Neural cell (in vitro differentiated cells): Measurements from ENCODE around the gene FOXN1. TPM values are rescaled to one million over a fixed set of nuclear protein-coding genes. Genes with fewer than 3 reads are reported as not detected.

Source experiments
- H2AFZ ChIP-seq: fragments of 200-600, 300-800 bp; sonication (generic), shearing (Covaris generic); 2 replicates; pipeline ENCODE4 v1.6.0; 2014; ENCODE audit warnings: low read depth, mild to moderate bottlenecking, antibody characterized with exemption, low read length, moderate library complexity
- H3F3A ChIP-seq: fragments of 200-600 bp; shearing (Covaris generic); 2 replicates; pipeline ENCODE4 v1.6.1; 2016; ENCODE audit warnings: mild to moderate bottlenecking, moderate library complexity, mixed read lengths, antibody characterized with exemption, low read length; ENCODE audit not compliant: insufficient read depth, poor library complexity, severe bottlenecking
- H3K27ac ChIP-seq: fragments of 200-600, 300-800 bp; sonication (generic), shearing (Covaris generic); 2 replicates; pipeline ENCODE4 v1.5.1; 2014; ENCODE audit warnings: mild to moderate bottlenecking, low read length, moderate library complexity
- H3K27me3 ChIP-seq: fragments of 300-800, 200-600 bp; sonication (generic), shearing (Covaris generic); 2 replicates; pipeline ENCODE4 v1.6.0; 2014; ENCODE audit warnings: mild to moderate bottlenecking, low read depth, low read length, moderate library complexity; ENCODE audit not compliant: insufficient read depth
- H3K36me3 ChIP-seq: fragments of 300-800, 200-600 bp; sonication (generic), shearing (Covaris generic); 2 replicates; pipeline ENCODE4 v1.5.1; 2014; ENCODE audit warnings: mild to moderate bottlenecking, antibody characterized with exemption, low read length, moderate library complexity; ENCODE audit not compliant: insufficient read depth
- H3K4me2 ChIP-seq: fragments of 300-800, 200-600 bp; sonication (generic), shearing (Covaris generic); 2 replicates; pipeline ENCODE4 v1.6.0; 2014; ENCODE audit warnings: mild to moderate bottlenecking, low read length
- H3K4me3 ChIP-seq: fragments of 300-800, 200-600 bp; sonication (generic), shearing (Covaris generic); 2 replicates; pipeline ENCODE4 v1.5.1; 2014; ENCODE audit warnings: mild to moderate bottlenecking, low read length, moderate library complexity
- H3K79me2 ChIP-seq: fragments of 200-600 bp; shearing (Covaris generic); replicated peaks from 2 replicates; pipeline ENCODE4 v1.6.0; 2014; ENCODE audit warnings: mild to moderate bottlenecking, low read length, moderate library complexity; ENCODE audit not compliant: insufficient read depth
- H3K9ac ChIP-seq: fragments of 300-800, 200-600 bp; sonication (generic), shearing (Covaris generic); 2 replicates; pipeline ENCODE4 v1.6.1; 2016; ENCODE audit warnings: mild to moderate bottlenecking, low read length, mixed read lengths
- H3K9me2 ChIP-seq: fragments of 200-600 bp; shearing (Covaris generic); 2 replicates; pipeline ENCODE4 v1.6.1; 2016; ENCODE audit warnings: mild to moderate bottlenecking, low read length, mixed read lengths; ENCODE audit not compliant: insufficient read depth
- H3K9me3 ChIP-seq: fragments of 200-600, 300-800 bp; sonication (generic), shearing (Covaris generic); 2 replicates; pipeline ENCODE4 v1.6.1; 2016; ENCODE audit warnings: mild to moderate bottlenecking, mixed run types, low read length, moderate library complexity, mixed read lengths
- H4K20me1 ChIP-seq: fragments of 200-600 bp; shearing (Covaris generic); 2 replicates; pipeline ENCODE4 v1.6.1; 2016; ENCODE audit warnings: mild to moderate bottlenecking, mixed run types; ENCODE audit not compliant: insufficient read depth
- EP300 ChIP-seq: fragments of 450-650 bp; conservative IDR thresholded peaks from 2 replicates; pipeline ENCODE4 v1.6.1; 2014; ENCODE audit warnings: antibody characterized with exemption, mild to moderate bottlenecking, moderate library complexity; ENCODE audit not compliant: poor library complexity, severe bottlenecking
- EZH2 ChIP-seq: fragments of 200-600, 300-800 bp; shearing (Covaris generic), sonication (generic); IDR thresholded peaks from 2 replicates; pipeline ENCODE4 v1.6.1; 2014; ENCODE audit warnings: antibody characterized with exemption, low read length, borderline replicate concordance, mild to moderate bottlenecking; ENCODE audit not compliant: insufficient read depth, poor library complexity, severe bottlenecking
- MXI1 ChIP-seq: fragments of 450-650 bp; conservative IDR thresholded peaks from 2 replicates; pipeline ENCODE4 v1.6.1; 2014; ENCODE audit warnings: antibody characterized with exemption, mild to moderate bottlenecking; ENCODE audit not compliant: poor library complexity, severe bottlenecking
- POLR2AphosphoS5 ChIP-seq: IDR thresholded peaks from 2 replicates; pipeline ENCODE4 v1.6.1; 2012
- RAD21 ChIP-seq: fragments of 450-650 bp; conservative IDR thresholded peaks from 2 replicates; pipeline ENCODE4 v1.6.1; 2014; ENCODE audit warnings: antibody characterized with exemption, mild to moderate bottlenecking, moderate library complexity
- SMC3 ChIP-seq: fragments of 450-650 bp; conservative IDR thresholded peaks from 2 replicates; pipeline ENCODE4 v1.6.1; 2014; ENCODE audit warnings: antibody characterized with exemption, mild to moderate bottlenecking, moderate library complexity; ENCODE audit not compliant: poor library complexity
- TAF1 ChIP-seq: IDR thresholded peaks from 2 replicates; pipeline ENCODE4 v1.6.1; 2012; ENCODE audit warnings: low read depth
- polyA plus RNA-seq: library from polyadenylated mRNA; depleted of rRNA; stranded (reverse); fragments of >200 nt; gene quantifications from 2 replicates; pipeline ENCODE4 v1.2.3, GENCODE V29; 2014
- TF ChIP-seq, protein P1 (sequence below): fragments of 450-650 bp; IDR thresholded peaks from 2 replicates; pipeline ENCODE4 v1.5.1; 2014; ENCODE audit warnings: antibody characterized with exemption, mild to moderate bottlenecking, moderate library complexity; ENCODE audit not compliant: poor library complexity, severe bottlenecking
- TF ChIP-seq, protein P2 (sequence below): IDR thresholded peaks from 2 replicates; pipeline ENCODE4 v1.6.1; 2012; ENCODE audit warnings: borderline replicate concordance

The FOXN1 gene
- polyA plus RNA-seq, 1 donor from 2014 or later = not detected

DNA sequence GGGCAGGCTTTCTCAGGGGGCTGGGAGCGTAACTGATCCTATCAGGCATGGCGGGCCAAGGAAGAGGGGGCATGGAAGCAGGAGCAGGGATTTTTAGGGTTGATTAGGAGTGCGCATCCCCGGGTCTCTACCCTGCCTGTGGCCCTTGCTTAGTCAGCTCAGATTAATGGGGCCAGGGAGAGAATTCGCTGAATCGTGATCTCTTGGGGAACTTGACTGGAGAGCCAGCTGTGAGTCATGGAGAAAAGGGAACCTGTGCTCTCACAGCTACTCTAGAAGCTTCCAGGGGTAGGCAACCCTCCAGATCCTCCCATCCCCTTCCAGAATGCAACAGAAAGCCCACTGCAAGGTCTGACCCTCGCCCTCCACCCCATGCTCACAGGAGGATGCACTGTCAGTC lies 3.6 kb downstream of the FOXN1 start:
- TF ChIP-seq, protein P1, sequence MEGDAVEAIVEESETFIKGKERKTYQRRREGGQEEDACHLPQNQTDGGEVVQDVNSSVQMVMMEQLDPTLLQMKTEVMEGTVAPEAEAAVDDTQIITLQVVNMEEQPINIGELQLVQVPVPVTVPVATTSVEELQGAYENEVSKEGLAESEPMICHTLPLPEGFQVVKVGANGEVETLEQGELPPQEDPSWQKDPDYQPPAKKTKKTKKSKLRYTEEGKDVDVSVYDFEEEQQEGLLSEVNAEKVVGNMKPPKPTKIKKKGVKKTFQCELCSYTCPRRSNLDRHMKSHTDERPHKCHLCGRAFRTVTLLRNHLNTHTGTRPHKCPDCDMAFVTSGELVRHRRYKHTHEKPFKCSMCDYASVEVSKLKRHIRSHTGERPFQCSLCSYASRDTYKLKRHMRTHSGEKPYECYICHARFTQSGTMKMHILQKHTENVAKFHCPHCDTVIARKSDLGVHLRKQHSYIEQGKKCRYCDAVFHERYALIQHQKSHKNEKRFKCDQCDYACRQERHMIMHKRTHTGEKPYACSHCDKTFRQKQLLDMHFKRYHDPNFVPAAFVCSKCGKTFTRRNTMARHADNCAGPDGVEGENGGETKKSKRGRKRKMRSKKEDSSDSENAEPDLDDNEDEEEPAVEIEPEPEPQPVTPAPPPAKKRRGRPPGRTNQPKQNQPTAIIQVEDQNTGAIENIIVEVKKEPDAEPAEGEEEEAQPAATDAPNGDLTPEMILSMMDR = no peak
- no peak for TF ChIP-seq SMC3
- no peak for TF ChIP-seq RAD21
- no peak for TF ChIP-seq MXI1
- no peak for TF ChIP-seq POLR2AphosphoS5
- no peak for TF ChIP-seq EP300
- no peak for TF ChIP-seq TAF1
- TF ChIP-seq, protein P2, sequence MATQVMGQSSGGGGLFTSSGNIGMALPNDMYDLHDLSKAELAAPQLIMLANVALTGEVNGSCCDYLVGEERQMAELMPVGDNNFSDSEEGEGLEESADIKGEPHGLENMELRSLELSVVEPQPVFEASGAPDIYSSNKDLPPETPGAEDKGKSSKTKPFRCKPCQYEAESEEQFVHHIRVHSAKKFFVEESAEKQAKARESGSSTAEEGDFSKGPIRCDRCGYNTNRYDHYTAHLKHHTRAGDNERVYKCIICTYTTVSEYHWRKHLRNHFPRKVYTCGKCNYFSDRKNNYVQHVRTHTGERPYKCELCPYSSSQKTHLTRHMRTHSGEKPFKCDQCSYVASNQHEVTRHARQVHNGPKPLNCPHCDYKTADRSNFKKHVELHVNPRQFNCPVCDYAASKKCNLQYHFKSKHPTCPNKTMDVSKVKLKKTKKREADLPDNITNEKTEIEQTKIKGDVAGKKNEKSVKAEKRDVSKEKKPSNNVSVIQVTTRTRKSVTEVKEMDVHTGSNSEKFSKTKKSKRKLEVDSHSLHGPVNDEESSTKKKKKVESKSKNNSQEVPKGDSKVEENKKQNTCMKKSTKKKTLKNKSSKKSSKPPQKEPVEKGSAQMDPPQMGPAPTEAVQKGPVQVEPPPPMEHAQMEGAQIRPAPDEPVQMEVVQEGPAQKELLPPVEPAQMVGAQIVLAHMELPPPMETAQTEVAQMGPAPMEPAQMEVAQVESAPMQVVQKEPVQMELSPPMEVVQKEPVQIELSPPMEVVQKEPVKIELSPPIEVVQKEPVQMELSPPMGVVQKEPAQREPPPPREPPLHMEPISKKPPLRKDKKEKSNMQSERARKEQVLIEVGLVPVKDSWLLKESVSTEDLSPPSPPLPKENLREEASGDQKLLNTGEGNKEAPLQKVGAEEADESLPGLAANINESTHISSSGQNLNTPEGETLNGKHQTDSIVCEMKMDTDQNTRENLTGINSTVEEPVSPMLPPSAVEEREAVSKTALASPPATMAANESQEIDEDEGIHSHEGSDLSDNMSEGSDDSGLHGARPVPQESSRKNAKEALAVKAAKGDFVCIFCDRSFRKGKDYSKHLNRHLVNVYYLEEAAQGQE = no peak
- TF ChIP-seq EZH2 = no peak
- no peaks in the 10 kb centered on the region for H4K20me1 ChIP-seq
- H3K4me3 ChIP-seq = no peak overlapping the region
- H3K27ac ChIP-seq = no peak overlapping the region
- H3K9me2 ChIP-seq = no peaks in the 10 kb centered on the region
- no peaks in the 10 kb centered on the region for H3K79me2 ChIP-seq
- H3K9me3 ChIP-seq = no peaks in the 10 kb centered on the region
- H2AFZ ChIP-seq = no peak overlapping the region
- no peak overlapping the region for H3K4me2 ChIP-seq
- H3K9ac ChIP-seq = no peak overlapping the region
- H3F3A ChIP-seq = no peaks in the 10 kb centered on the region
- H3K36me3 ChIP-seq = no peaks in the 10 kb centered on the region
- no peaks in the 10 kb centered on the region for H3K27me3 ChIP-seq

- Histone ChIP-seq H3K36me3 (no peaks in the 10 kb centered on the region), H3K27ac (no peak overlapping the region), H4K20me1 (no peaks in the 10 kb centered on the region), H3F3A (no peaks in the 10 kb centered on the region), H3K4me2 (no peak overlapping the region), H3K79me2 (no peaks in the 10 kb centered on the region), H3K27me3 (no peaks in the 10 kb centered on the region), H3K9me2 (no peaks in the 10 kb centered on the region), H3K4me3 (no peak overlapping the region), H3K9me3 (peaks cover 9% of the 10 kb centered on the region), H2AFZ (no peak overlapping the region), H3K9ac (no peak overlapping the region)
- TF ChIP-seq MXI1 = no peak
- no peak for TF ChIP-seq SMC3
- no peak for TF ChIP-seq POLR2AphosphoS5
- TF ChIP-seq RAD21 = no peak
- TF ChIP-seq, protein P2 = no peak
- TF ChIP-seq, protein P1 = no peak
- TF ChIP-seq TAF1 = no peak
- TF ChIP-seq EP300 = no peak
- TF ChIP-seq EZH2 = no peak
These were observed 5.8 kb downstream of the FOXN1 start for GRCh38 chr17:28511858-28512461.
